ENCODE measurements around the gene GALNS. TPM values are rescaled to one million over a fixed set of nuclear protein-coding genes. Genes with fewer than 3 reads are reported as not detected.

The GALNS gene
- total and polyA plus RNA-seq, 4 donors, result 6.8 to 20.6 (median 10.8) TPM

DNA sequence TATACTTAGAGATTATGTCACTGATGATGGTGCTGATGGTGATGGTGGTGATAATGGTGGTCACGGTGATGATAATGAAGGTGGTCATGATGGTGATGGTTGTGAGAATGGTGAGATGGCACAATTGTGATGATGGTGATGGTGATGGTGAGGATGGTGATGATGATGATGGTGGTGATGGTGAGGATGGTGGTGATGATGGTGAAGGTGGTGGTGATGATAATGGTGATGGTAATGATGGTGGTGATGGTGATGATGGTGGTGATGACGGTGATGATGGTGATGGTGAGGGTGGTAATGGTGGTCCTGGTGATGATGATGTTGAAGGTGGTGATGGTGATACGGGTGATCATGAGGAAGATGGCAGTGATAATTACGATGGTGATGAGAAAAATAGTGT lies 58.7 kb downstream of the GALNS start:
- no peak for DNase-seq (ENCODE audit: low spot score)
- H3K27ac ChIP-seq (ENCODE audit: low read depth in 1 of 2, low read length in 2 of 2), result no peak overlapping the region
- TF ChIP-seq HNF4G (IDR thresholded peaks at IDR 0.05), result no peak
- TF ChIP-seq, protein P1, sequence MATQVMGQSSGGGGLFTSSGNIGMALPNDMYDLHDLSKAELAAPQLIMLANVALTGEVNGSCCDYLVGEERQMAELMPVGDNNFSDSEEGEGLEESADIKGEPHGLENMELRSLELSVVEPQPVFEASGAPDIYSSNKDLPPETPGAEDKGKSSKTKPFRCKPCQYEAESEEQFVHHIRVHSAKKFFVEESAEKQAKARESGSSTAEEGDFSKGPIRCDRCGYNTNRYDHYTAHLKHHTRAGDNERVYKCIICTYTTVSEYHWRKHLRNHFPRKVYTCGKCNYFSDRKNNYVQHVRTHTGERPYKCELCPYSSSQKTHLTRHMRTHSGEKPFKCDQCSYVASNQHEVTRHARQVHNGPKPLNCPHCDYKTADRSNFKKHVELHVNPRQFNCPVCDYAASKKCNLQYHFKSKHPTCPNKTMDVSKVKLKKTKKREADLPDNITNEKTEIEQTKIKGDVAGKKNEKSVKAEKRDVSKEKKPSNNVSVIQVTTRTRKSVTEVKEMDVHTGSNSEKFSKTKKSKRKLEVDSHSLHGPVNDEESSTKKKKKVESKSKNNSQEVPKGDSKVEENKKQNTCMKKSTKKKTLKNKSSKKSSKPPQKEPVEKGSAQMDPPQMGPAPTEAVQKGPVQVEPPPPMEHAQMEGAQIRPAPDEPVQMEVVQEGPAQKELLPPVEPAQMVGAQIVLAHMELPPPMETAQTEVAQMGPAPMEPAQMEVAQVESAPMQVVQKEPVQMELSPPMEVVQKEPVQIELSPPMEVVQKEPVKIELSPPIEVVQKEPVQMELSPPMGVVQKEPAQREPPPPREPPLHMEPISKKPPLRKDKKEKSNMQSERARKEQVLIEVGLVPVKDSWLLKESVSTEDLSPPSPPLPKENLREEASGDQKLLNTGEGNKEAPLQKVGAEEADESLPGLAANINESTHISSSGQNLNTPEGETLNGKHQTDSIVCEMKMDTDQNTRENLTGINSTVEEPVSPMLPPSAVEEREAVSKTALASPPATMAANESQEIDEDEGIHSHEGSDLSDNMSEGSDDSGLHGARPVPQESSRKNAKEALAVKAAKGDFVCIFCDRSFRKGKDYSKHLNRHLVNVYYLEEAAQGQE (IDR thresholded peaks at IDR 0.05), result no peak
- TF ChIP-seq RAD21 (IDR thresholded peaks at IDR 0.05), result no peak
- no peak for TF ChIP-seq YY1 (IDR thresholded peaks at IDR 0.05)
- TF ChIP-seq, protein P2, sequence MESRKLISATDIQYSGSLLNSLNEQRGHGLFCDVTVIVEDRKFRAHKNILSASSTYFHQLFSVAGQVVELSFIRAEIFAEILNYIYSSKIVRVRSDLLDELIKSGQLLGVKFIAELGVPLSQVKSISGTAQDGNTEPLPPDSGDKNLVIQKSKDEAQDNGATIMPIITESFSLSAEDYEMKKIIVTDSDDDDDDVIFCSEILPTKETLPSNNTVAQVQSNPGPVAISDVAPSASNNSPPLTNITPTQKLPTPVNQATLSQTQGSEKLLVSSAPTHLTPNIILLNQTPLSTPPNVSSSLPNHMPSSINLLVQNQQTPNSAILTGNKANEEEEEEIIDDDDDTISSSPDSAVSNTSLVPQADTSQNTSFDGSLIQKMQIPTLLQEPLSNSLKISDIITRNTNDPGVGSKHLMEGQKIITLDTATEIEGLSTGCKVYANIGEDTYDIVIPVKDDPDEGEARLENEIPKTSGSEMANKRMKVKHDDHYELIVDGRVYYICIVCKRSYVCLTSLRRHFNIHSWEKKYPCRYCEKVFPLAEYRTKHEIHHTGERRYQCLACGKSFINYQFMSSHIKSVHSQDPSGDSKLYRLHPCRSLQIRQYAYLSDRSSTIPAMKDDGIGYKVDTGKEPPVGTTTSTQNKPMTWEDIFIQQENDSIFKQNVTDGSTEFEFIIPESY (IDR thresholded peaks at IDR 0.05), result no peak
- no peak for TF ChIP-seq NR2F2 (IDR thresholded peaks at IDR 0.05)
- TF ChIP-seq, protein P3, sequence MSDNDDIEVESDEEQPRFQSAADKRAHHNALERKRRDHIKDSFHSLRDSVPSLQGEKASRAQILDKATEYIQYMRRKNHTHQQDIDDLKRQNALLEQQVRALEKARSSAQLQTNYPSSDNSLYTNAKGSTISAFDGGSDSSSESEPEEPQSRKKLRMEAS (IDR thresholded peaks at IDR 0.05), result no peak
- no peak for TF ChIP-seq FOXA2 (IDR thresholded peaks at IDR 0.05)
- TF ChIP-seq FOXA1 (IDR thresholded peaks at IDR 0.05), result no peak
- TF ChIP-seq TAF1 (conservative IDR thresholded peaks at IDR 0.05), result no peak
- peaks cover 0 to 11% (median 2%) of the 10 kb centered on the region in 4 donors for H3K4me1 ChIP-seq (ENCODE audit: control insufficient read depth in 4 of 4, insufficient read depth in 4 of 4, low read length in 3 of 4)
- 92% methylated on average over 4 of the region's 4 CpGs for WGBS
- no peaks in the 10 kb centered on the region for H3K36me3 ChIP-seq (ENCODE audit: control insufficient read depth in 4 of 4, insufficient read depth in 3 of 4, low read depth in 1 of 4, low read length in 3 of 4)
- H3K27me3 ChIP-seq (ENCODE audit: control insufficient read depth in 4 of 4, insufficient read depth in 4 of 4, low read length in 3 of 4), result no peaks in the 10 kb centered on the region
- H3K4me3 ChIP-seq (ENCODE audit: low read depth in 1 of 3, low read length in 3 of 3), result no peak overlapping the region
- no peaks in the 10 kb centered on the region for H3K9me3 ChIP-seq (ENCODE audit: control insufficient read depth in 4 of 4, low read length in 3 of 4)
- H3K9ac ChIP-seq (ENCODE audit: low read depth in 1 of 2, low read length in 2 of 2), result no peak overlapping the region

DNA sequence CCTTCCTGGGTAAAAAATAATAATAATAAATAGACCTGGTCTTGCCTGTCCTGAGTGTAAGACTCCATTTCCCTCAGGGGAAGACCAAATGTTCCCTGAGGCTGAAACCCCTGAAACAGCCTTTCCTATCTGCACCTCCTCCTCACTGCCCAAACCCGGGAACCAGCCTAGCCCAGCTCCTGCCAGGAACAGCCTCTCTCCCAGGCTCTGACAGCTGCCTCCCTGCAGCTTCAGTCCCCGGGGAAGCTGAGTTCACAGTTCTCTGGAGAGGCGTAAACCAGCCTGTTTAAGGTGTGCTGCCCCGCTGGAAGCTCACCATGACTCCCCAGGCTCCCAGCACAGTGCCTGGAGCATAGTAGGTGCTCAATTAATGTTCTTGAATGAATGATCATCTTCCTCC lies 60.5 kb downstream of the GALNS start:
- Histone ChIP-seq H3K4me3 (ENCODE audit: low read depth in 1 of 3, low read length in 3 of 3) (no peak overlapping the region), H3K9me3 (ENCODE audit: control insufficient read depth in 4 of 4, low read length in 3 of 4) (no peaks in the 10 kb centered on the region), H3K4me1 (ENCODE audit: control insufficient read depth in 4 of 4, insufficient read depth in 4 of 4, low read length in 3 of 4) (peaks cover 0 to 3% (median 0%) of the 10 kb centered on the region in 4 donors), H3K27me3 (ENCODE audit: control insufficient read depth in 4 of 4, insufficient read depth in 4 of 4, low read length in 3 of 4) (no peaks in the 10 kb centered on the region), H3K9ac (ENCODE audit: low read depth in 1 of 2, low read length in 2 of 2) (no peak overlapping the region), H3K36me3 (ENCODE audit: control insufficient read depth in 4 of 4, insufficient read depth in 3 of 4, low read depth in 1 of 4, low read length in 3 of 4) (no peaks in the 10 kb centered on the region), H3K27ac (ENCODE audit: low read depth in 1 of 2, low read length in 2 of 2) (no peak overlapping the region)
- 76% methylated on average over 4 of the region's 4 CpGs for WGBS
- TF ChIP-seq GABPA (IDR thresholded peaks at IDR 0.05 in 1 of 2, conservative IDR thresholded peaks at IDR 0.05 in 1 of 2) (no peak), TAF1 (conservative IDR thresholded peaks at IDR 0.05) (no peak), YY1 (IDR thresholded peaks at IDR 0.05) (no peak)
- TF ChIP-seq, protein P3 (IDR thresholded peaks at IDR 0.05), result no peak
- TF ChIP-seq, protein P2 (IDR thresholded peaks at IDR 0.05), result no peak
- no peak for DNase-seq (ENCODE audit: low spot score)
